HepG2 (cell line): Measurements from ENCODE around the gene ADGRG6. TPM values are rescaled to one million over a fixed set of nuclear protein-coding genes. Genes with fewer than 3 reads are reported as not detected.

Experiments
- ADNP ChIP-seq: sonication (generic); formaldehyde crosslinking; IDR thresholded peaks from 2 replicates; pipeline ENCODE4 v1.4.0; 2020; ENCODE audit warnings: missing genetic modification reagents
- CBFB ChIP-seq: sonication (generic); formaldehyde crosslinking; IDR thresholded peaks from 2 replicates; pipeline ENCODE4 v1.4.0; 2020; ENCODE audit warnings: missing genetic modification reagents
- MEIS2 ChIP-seq: sonication (generic); formaldehyde crosslinking; IDR thresholded peaks from 2 replicates; pipeline ENCODE4 v1.9.0; 2021; ENCODE audit warnings: mild to moderate bottlenecking, missing genetic modification reagents
- SRSF4 ChIP-seq: fragments of 200-400 bp; formaldehyde crosslinking; IDR thresholded peaks from one replicate; pipeline ENCODE4 v1.6.1; 2018; ENCODE audit warnings: mild to moderate bottlenecking, low read depth, low read length, moderate library complexity; ENCODE audit not compliant: poor library complexity, severe bottlenecking
- ZFP36L1 ChIP-seq: sonication (generic); formaldehyde crosslinking; IDR thresholded peaks from 2 replicates; pipeline ENCODE4 v1.8.0; 2022; ENCODE audit warnings: mild to moderate bottlenecking, missing genetic modification reagents, moderate library complexity
- ZKSCAN5 ChIP-seq: sonication (generic); formaldehyde crosslinking; IDR thresholded peaks from 2 replicates; pipeline ENCODE4 v1.5.1; 2020; ENCODE audit warnings: mild to moderate bottlenecking, missing genetic modification reagents
- ZNF709 ChIP-seq: sonication (generic); formaldehyde crosslinking; IDR thresholded peaks from 2 replicates; pipeline ENCODE4 v1.5.0; 2020; ENCODE audit warnings: mild to moderate bottlenecking, missing genetic modification reagents
- ZNF766 ChIP-seq: sonication (generic); formaldehyde crosslinking; IDR thresholded peaks from 2 replicates; pipeline ENCODE4 v1.5.0; 2020; ENCODE audit warnings: missing genetic modification reagents, borderline replicate concordance
- polyA plus RNA-seq, 8 experiments: library from polyadenylated mRNA; depleted of rRNA in 3 of 8; stranded (reverse) in 7 of 8; unstranded in 1 of 8; fragments of >200 nt; fragmentation: Illumina TruSeq in 4 of 8; extraction: Trizol in 4 of 8; gene quantifications; 2 replicates each; pipeline versions ENCODE4 v1.2.1 to v1.2.3, GENCODE V29; 2011 to 2016; ENCODE audit warnings: low read depth in 4 of 8, missing spikeins in 1 of 8, mixed read lengths in 1 of 8; ENCODE audit not compliant: insufficient read depth in 1 of 8
- total RNA-seq, 5 experiments: library from RNA; depleted of rRNA; stranded (reverse); fragments of >200 nt; fragmentation: Illumina TruSeq; extraction: Trizol; gene quantifications; 2 replicates each; pipeline ENCODE4 v1.2.3, GENCODE V29; 2016; ENCODE audit warnings: low read depth in 1 of 5
- TF ChIP-seq, protein P1 (sequence below): sonication (generic); formaldehyde crosslinking; IDR thresholded peaks from 2 replicates; pipeline ENCODE4 v1.9.0; 2021; ENCODE audit warnings: mild to moderate bottlenecking, missing genetic modification reagents
- TF ChIP-seq, protein P2 (sequence below): IDR thresholded peaks from 2 replicates; pipeline ENCODE4 v1.6.1; 2012; ENCODE audit warnings: low read length, improper control_type of control experiment
- TF ChIP-seq, protein P3 (sequence below): sonication (generic); formaldehyde crosslinking; IDR thresholded peaks from 2 replicates; pipeline ENCODE4 v1.8.0; 2022; ENCODE audit warnings: low read depth, missing genetic modification reagents
- TF ChIP-seq, protein P4 (sequence below): fragments of 450-650 bp; IDR thresholded peaks from 2 replicates; pipeline ENCODE4 v1.6.1; 2017; ENCODE audit warnings: mild to moderate bottlenecking
- TF ChIP-seq, protein P5 (sequence below): IDR thresholded peaks from 2 replicates; pipeline ENCODE4 v1.6.1; 2016; ENCODE audit warnings: missing compliant biosample characterization, missing genetic modification reagents, borderline replicate concordance

ADGRG6 gene
- total and polyA plus RNA-seq, 2 of the 13 experiments (the other 11 are each of a cell fraction or from before 2014, with no cell fraction given) = 129 to 249 TPM

DNA sequence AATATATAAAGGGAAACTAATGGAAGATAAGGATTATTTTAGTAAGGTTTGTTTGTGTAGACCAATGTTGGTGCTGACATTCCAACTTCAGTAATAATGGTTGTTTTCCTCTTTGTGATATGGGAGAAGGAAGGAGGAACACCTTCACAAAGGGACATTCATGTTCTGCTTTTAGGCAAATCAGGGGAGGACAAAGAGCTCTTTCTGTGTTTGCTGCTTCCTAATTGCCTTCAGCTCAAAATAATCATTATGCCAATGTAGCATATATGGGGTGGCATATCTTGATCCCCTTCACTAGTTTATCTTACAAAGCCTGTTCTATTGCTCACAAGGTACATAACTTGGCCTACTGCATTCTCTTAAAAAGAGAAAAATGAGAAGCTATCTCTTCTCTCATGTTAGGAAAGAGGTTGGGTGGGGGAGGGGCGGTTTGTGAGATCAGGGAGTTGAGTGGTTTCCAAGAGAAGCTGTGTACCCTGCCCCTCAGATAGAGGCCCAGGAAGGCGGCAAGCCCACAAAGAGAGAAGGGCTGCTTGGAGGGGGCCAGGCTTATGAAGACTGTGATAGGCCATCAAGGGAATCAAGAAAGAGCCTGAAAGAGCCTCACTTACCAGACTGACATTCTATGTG, 4.7 kb upstream of the ADGRG6 start (continued):
- TF ChIP-seq, protein P1, sequence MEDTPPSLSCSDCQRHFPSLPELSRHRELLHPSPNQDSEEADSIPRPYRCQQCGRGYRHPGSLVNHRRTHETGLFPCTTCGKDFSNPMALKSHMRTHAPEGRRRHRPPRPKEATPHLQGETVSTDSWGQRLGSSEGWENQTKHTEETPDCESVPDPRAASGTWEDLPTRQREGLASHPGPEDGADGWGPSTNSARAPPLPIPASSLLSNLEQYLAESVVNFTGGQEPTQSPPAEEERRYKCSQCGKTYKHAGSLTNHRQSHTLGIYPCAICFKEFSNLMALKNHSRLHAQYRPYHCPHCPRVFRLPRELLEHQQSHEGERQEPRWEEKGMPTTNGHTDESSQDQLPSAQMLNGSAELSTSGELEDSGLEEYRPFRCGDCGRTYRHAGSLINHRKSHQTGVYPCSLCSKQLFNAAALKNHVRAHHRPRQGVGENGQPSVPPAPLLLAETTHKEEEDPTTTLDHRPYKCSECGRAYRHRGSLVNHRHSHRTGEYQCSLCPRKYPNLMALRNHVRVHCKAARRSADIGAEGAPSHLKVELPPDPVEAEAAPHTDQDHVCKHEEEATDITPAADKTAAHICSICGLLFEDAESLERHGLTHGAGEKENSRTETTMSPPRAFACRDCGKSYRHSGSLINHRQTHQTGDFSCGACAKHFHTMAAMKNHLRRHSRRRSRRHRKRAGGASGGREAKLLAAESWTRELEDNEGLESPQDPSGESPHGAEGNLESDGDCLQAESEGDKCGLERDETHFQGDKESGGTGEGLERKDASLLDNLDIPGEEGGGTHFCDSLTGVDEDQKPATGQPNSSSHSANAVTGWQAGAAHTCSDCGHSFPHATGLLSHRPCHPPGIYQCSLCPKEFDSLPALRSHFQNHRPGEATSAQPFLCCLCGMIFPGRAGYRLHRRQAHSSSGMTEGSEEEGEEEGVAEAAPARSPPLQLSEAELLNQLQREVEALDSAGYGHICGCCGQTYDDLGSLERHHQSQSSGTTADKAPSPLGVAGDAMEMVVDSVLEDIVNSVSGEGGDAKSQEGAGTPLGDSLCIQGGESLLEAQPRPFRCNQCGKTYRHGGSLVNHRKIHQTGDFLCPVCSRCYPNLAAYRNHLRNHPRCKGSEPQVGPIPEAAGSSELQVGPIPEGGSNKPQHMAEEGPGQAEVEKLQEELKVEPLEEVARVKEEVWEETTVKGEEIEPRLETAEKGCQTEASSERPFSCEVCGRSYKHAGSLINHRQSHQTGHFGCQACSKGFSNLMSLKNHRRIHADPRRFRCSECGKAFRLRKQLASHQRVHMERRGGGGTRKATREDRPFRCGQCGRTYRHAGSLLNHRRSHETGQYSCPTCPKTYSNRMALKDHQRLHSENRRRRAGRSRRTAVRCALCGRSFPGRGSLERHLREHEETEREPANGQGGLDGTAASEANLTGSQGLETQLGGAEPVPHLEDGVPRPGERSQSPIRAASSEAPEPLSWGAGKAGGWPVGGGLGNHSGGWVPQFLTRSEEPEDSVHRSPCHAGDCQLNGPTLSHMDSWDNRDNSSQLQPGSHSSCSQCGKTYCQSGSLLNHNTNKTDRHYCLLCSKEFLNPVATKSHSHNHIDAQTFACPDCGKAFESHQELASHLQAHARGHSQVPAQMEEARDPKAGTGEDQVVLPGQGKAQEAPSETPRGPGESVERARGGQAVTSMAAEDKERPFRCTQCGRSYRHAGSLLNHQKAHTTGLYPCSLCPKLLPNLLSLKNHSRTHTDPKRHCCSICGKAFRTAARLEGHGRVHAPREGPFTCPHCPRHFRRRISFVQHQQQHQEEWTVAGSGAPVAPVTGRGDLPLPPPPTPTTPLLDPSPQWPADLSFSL = no peak
- no peak for TF ChIP-seq ZNF766 (CRISPR knock-in tag)
- TF ChIP-seq ZFP36L1 (CRISPR knock-in tag) = peak; percentile 59; the same call in 1 of the 2 replicates
- peak; percentile 29; the same call in 1 of the 2 replicates for TF ChIP-seq CBFB (CRISPR knock-in tag)
- no peak for TF ChIP-seq SRSF4
- TF ChIP-seq ZNF709 (CRISPR knock-in tag) = no peak
- TF ChIP-seq, protein P2, sequence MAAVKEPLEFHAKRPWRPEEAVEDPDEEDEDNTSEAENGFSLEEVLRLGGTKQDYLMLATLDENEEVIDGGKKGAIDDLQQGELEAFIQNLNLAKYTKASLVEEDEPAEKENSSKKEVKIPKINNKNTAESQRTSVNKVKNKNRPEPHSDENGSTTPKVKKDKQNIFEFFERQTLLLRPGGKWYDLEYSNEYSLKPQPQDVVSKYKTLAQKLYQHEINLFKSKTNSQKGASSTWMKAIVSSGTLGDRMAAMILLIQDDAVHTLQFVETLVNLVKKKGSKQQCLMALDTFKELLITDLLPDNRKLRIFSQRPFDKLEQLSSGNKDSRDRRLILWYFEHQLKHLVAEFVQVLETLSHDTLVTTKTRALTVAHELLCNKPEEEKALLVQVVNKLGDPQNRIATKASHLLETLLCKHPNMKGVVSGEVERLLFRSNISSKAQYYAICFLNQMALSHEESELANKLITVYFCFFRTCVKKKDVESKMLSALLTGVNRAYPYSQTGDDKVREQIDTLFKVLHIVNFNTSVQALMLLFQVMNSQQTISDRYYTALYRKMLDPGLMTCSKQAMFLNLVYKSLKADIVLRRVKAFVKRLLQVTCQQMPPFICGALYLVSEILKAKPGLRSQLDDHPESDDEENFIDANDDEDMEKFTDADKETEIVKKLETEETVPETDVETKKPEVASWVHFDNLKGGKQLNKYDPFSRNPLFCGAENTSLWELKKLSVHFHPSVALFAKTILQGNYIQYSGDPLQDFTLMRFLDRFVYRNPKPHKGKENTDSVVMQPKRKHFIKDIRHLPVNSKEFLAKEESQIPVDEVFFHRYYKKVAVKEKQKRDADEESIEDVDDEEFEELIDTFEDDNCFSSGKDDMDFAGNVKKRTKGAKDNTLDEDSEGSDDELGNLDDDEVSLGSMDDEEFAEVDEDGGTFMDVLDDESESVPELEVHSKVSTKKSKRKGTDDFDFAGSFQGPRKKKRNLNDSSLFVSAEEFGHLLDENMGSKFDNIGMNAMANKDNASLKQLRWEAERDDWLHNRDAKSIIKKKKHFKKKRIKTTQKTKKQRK = no peak
- TF ChIP-seq ADNP (CRISPR knock-in tag) = no peak
- no peak for TF ChIP-seq MEIS2 (CRISPR knock-in tag)
- TF ChIP-seq, protein P3, sequence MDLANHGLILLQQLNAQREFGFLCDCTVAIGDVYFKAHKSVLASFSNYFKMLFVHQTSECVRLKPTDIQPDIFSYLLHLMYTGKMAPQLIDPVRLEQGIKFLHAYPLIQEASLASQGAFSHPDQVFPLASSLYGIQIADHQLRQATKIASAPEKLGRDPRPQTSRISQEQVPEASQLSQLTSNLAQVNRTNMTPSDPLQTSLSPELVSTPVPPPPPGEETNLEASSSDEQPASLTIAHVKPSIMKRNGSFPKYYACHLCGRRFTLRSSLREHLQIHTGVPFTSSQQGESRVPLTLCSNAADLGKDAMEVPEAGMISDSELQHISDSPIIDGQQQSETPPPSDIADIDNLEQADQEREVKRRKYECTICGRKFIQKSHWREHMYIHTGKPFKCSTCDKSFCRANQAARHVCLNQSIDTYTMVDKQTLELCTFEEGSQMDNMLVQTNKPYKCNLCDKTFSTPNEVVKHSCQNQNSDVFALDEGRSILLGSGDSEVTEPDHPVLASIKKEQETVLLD (CRISPR knock-in tag) = no peak
- TF ChIP-seq, protein P4, sequence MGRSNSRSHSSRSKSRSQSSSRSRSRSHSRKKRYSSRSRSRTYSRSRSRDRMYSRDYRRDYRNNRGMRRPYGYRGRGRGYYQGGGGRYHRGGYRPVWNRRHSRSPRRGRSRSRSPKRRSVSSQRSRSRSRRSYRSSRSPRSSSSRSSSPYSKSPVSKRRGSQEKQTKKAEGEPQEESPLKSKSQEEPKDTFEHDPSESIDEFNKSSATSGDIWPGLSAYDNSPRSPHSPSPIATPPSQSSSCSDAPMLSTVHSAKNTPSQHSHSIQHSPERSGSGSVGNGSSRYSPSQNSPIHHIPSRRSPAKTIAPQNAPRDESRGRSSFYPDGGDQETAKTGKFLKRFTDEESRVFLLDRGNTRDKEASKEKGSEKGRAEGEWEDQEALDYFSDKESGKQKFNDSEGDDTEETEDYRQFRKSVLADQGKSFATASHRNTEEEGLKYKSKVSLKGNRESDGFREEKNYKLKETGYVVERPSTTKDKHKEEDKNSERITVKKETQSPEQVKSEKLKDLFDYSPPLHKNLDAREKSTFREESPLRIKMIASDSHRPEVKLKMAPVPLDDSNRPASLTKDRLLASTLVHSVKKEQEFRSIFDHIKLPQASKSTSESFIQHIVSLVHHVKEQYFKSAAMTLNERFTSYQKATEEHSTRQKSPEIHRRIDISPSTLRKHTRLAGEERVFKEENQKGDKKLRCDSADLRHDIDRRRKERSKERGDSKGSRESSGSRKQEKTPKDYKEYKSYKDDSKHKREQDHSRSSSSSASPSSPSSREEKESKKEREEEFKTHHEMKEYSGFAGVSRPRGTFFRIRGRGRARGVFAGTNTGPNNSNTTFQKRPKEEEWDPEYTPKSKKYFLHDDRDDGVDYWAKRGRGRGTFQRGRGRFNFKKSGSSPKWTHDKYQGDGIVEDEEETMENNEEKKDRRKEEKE = no peak
- TF ChIP-seq, protein P5, sequence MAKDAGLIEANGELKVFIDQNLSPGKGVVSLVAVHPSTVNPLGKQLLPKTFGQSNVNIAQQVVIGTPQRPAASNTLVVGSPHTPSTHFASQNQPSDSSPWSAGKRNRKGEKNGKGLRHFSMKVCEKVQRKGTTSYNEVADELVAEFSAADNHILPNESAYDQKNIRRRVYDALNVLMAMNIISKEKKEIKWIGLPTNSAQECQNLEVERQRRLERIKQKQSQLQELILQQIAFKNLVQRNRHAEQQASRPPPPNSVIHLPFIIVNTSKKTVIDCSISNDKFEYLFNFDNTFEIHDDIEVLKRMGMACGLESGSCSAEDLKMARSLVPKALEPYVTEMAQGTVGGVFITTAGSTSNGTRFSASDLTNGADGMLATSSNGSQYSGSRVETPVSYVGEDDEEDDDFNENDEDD (CRISPR knock-in tag) = peak; percentile 42; the same call in 1 of the 2 replicates
- peak; percentile 83 for TF ChIP-seq ZKSCAN5 (CRISPR knock-in tag)
